Skeletal muscle satellite cell (primary cell): ENCODE measurements around the gene MAGEF1.
A peak's percentile ranks its signal among the peaks of the same experiment; 100 is the strongest.
"Not testable (repeated sequence)": the region's sequence is repeated elsewhere in the genome, so short reads cannot be mapped to it uniquely, and the experiment has no call there.

ENCODE experiments used
- H3K27me3 ChIP-seq: 2 replicates; pipeline ENCODE4 v1.7.0; 2013; ENCODE audit warnings: low read length; ENCODE audit not compliant: control insufficient read depth, insufficient read depth
- H3K36me3 ChIP-seq: 2 replicates; pipeline ENCODE4 v1.7.0; 2013; ENCODE audit warnings: mild to moderate bottlenecking, control low read depth, low read length; ENCODE audit not compliant: insufficient read depth
- H3K4me1 ChIP-seq: 2 replicates; pipeline ENCODE4 v1.7.0; 2013; ENCODE audit warnings: low read length; ENCODE audit not compliant: control insufficient read depth, insufficient read depth
- H3K4me2 ChIP-seq: 2 replicates; pipeline ENCODE4 v1.7.0; 2013; ENCODE audit warnings: mild to moderate bottlenecking, low read length
- H3K4me3 ChIP-seq: 2 replicates; pipeline ENCODE4 v1.7.0; 2013; ENCODE audit warnings: low read length
- H3K9ac ChIP-seq: 2 replicates; pipeline ENCODE4 v1.7.0; 2013; ENCODE audit warnings: mild to moderate bottlenecking, low read depth, low read length, moderate library complexity
- H3K9me3 ChIP-seq: replicated peaks from 2 replicates; pipeline ENCODE4 v1.7.0; 2013; ENCODE audit warnings: mild to moderate bottlenecking, control low read depth, low read length

MAGEF1 gene

DNA sequence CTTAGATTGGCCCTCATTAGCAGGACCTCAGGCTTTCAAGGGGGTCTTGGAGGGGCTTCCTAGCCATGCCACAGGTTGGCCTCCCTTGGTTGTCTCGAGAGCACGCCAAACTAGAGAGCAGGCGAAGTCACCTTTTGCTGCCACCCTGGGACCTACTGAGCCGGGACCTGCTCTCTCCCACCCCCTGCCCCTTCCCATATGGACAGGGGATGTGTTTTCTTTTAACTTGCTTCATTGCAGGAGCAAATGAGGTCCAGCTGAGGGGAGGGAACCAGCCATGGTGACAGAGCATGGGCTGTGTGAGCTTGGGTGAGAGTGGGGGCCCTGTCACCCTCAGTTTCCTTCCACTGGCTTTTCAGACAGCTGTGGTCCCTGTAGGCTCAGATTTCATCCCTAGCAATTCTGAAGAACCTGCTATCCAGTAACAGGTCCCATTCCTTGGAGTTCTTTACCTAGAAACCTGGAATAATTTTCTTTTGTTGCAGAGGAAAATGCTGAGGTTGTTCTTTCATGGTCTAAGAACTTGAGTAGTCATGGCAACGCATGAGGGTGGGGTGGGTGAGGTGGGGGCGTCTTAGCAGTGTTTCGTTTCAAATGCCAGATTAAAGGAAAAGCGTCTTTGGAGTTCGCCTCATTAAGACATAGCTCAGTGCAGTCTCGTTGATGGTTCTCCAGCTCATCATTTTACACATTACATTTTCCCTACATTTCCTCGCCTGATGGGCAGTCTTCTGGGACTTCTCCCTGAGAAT lies 20.1 kb upstream of the MAGEF1 start:
- H3K36me3 ChIP-seq, result no peaks in the 10 kb centered on the region
- H3K4me1 ChIP-seq, result no peaks in the 10 kb centered on the region
- no peaks in the 10 kb centered on the region for H3K9me3 ChIP-seq
- peaks cover 14% of the 10 kb centered on the region for H3K27me3 ChIP-seq
- H3K9ac ChIP-seq, result no peak overlapping the region
- no peak overlapping the region for H3K4me2 ChIP-seq
- H3K4me3 ChIP-seq, result no peak overlapping the region

DNA sequence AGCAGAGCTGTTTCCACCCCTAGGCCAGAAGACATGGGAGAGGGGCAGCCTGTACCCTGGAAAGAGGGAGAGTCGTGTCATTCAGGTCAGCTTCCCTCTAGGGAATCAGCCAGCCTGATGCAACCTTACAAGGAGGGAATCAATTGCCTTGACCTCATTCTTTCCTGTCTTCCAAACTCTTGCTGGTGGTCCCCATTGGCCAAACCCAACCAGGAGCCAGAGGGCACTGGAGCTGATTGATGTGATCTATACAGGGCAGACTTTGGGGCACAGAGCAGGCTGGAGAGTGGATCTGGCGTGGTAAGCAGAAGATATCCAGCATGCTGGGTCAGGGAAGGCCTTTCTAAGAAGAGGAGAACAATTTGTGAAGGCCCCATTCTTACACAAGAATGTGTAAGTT lies 19.1 kb upstream of the MAGEF1 start:
- H3K4me1 ChIP-seq, result no peaks in the 10 kb centered on the region
- no peaks in the 10 kb centered on the region for H3K9me3 ChIP-seq
- H3K36me3 ChIP-seq, result no peaks in the 10 kb centered on the region
- no peak overlapping the region for H3K9ac ChIP-seq
- H3K4me3 ChIP-seq, result no peak overlapping the region
- H3K27me3 ChIP-seq, result peaks cover 14% of the 10 kb centered on the region
- no peak overlapping the region for H3K4me2 ChIP-seq

DNA sequence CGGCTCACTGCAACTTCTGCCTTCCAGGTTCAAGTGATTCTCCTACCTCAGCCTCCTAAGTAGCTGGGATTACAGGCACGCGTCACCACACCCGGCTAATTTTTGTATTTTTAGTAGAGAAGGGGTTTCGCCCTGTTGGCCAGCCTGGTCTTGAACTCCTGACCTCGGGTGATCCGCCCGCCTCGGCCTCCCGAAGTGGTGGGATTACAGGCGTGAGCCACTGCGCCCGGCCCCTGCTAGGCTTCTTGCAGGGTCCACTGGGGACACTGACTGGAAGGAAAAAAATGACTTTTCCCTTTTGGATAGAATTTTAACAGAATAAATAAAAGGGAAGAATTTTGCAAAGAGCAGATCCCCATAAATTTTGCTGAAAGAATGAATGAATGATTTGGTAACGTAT lies 17.3 kb upstream of the MAGEF1 start:
- not testable (repeated sequence) for H3K9ac ChIP-seq, H3K9me3 ChIP-seq, H3K4me2 ChIP-seq, H3K36me3 ChIP-seq, H3K4me1 ChIP-seq, H3K4me3 ChIP-seq
- peaks cover 14% of the 10 kb centered on the region for H3K27me3 ChIP-seq

- Histone ChIP-seq H3K9ac (no peak overlapping the region), H3K27me3 (peaks cover 10% of the 10 kb centered on the region), H3K36me3 (no peaks in the 10 kb centered on the region), H3K4me1 (no peaks in the 10 kb centered on the region), H3K4me3 (no peak overlapping the region), H3K9me3 (no peaks in the 10 kb centered on the region), H3K4me2 (no peak overlapping the region)
Observed at GRCh38 chr3:184728010-184728527, 16.2 kb upstream of the MAGEF1 start.

DNA sequence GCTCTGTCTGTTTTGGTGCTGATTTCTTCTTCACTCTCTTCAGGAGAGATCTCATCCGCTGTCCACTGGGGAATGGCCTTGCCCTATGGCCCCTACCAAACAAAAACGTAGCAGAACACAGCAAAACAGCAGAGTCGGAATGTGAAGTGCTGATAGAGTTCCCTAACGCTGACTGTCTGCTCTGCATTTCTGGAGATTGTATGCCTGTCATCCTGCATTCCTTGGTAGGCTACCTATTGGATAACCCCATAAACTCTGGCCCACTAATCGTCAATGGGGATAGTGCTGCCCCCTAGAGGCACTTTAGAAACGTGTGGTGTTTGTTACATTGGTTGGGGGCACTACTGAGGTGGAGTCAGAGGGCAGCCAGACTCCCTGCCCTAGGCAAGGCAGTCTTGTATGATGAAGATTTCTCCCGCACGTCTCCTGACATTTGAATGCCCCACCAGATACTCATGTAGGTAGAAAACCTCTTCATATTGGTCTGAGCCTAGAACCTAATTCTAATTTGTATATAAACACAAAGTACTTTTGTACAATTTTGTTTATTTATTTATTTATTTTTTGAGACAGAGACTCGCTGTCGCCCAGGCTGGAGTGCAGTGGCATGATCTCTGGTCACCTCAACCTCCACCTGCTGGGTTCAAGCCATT lies 15.6 kb upstream of the MAGEF1 start:
- Histone ChIP-seq H3K9me3 (no peaks in the 10 kb centered on the region), H3K36me3 (no peaks in the 10 kb centered on the region), H3K4me2 (no peak overlapping the region), H3K27me3 (peaks cover 10% of the 10 kb centered on the region), H3K4me1 (no peaks in the 10 kb centered on the region), H3K4me3 (no peak overlapping the region), H3K9ac (no peak overlapping the region)

DNA sequence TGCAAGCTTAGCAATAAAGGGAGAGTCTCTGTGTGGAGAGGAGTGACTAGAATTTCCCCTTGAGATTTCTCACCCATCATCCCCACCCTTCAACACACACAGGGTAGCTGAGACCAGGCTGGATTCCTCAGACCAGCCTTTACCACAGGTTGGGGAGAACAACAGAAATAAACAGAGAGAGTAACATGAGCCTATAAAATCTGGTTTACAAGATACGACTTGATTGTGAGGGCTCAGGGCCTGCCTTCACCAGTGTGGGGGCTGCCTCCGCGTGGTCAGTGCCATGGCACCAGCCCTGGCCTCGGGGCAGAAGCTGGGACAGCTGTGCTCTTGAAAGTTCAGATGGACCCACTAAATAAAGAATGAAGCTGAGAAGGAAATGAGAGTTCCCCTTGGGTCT lies 14.6 kb upstream of the MAGEF1 start:
- no peaks in the 10 kb centered on the region for H3K9me3 ChIP-seq
- no peaks in the 10 kb centered on the region for H3K4me1 ChIP-seq
- no peak overlapping the region for H3K4me2 ChIP-seq
- H3K36me3 ChIP-seq, result no peaks in the 10 kb centered on the region
- H3K4me3 ChIP-seq, result no peak overlapping the region
- peaks cover 10% of the 10 kb centered on the region for H3K27me3 ChIP-seq
- H3K9ac ChIP-seq, result no peak overlapping the region

DNA sequence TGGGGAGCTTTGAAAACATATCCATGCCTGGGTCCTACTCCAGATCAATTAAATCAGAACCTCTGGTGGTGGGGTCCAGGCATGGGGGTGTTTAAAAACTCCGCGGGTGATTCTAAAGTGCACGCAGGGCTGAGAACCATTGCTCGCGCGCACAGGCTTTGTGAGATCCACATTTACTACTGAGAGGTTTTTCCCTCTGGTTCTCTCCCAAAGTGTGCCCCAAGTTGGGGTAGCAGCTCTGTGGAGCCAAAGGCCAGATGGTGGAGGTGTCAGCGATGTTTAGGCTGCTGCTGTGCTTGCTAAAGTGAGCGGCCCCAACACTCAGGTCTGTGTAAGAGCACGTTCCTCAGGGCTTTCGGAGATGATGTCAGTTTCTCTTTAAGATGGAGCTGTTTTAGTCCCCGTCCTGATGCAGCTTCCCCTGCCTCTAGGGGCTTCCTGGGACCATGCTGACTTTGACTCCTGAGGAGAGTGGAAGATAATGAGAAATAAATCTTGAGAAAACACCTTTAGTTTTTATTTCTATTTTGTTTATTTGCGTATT lies 13.4 kb upstream of the MAGEF1 start:
- peaks cover 2% of the 10 kb centered on the region for H3K27me3 ChIP-seq
- no peak overlapping the region for H3K4me3 ChIP-seq
- no peaks in the 10 kb centered on the region for H3K36me3 ChIP-seq
- H3K4me1 ChIP-seq, result no peaks in the 10 kb centered on the region
- no peaks in the 10 kb centered on the region for H3K9me3 ChIP-seq
- no peak overlapping the region for H3K4me2 ChIP-seq
- H3K9ac ChIP-seq, result no peak overlapping the region

DNA sequence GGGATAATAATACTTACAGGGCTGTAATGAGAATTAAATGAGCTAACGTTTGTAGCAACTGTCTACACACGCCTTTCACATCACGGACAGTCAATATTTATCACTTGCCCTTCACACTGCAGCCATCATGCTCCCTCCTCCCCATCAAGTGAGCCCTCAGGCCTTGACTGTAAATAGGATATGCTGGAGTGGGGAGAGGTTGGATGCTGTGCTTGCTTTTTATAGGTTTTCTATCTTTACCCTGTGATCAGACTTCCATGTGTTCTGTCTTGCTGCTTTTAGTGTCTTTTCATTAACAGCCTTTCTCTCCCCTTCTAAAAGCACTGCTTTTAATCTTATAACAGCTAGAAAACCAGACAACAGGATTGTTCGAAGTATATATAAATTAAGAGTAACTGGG lies 12.8 kb upstream of the MAGEF1 start:
- H3K27me3 ChIP-seq, result no peaks in the 10 kb centered on the region
- H3K4me1 ChIP-seq, result no peaks in the 10 kb centered on the region
- H3K4me3 ChIP-seq, result no peak overlapping the region
- H3K9ac ChIP-seq, result no peak overlapping the region
- no peaks in the 10 kb centered on the region for H3K9me3 ChIP-seq
- no peaks in the 10 kb centered on the region for H3K36me3 ChIP-seq
- H3K4me2 ChIP-seq, result no peak overlapping the region

DNA sequence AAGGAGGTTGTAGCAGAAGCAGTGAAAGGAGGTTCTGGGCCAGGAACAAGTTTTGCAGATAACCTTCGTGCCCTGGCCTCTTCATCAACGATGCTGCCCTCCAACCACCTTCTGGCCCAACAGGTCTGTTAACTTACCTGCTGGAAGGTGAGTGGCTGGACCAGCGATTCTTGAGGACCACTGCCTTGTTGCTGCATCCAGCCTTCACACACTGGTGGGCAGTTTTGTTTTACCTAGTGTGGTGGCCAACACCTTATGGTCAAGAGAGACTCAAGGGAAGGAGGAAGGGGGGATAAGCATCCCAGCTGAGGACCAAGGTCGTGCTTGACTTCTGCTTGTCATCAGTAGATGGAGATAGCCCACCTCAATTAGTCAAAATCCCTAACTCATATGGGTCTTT lies 7.8 kb upstream of the MAGEF1 start:
- peaks cover 20% of the 10 kb centered on the region for H3K4me1 ChIP-seq
- no peak overlapping the region for H3K4me2 ChIP-seq
- H3K27me3 ChIP-seq, result no peaks in the 10 kb centered on the region
- no peaks in the 10 kb centered on the region for H3K36me3 ChIP-seq
- no peak overlapping the region for H3K4me3 ChIP-seq
- H3K9me3 ChIP-seq, result no peaks in the 10 kb centered on the region
- H3K9ac ChIP-seq, result no peak overlapping the region

- Histone ChIP-seq H3K9me3 (no peaks in the 10 kb centered on the region), H3K4me3 (no peak overlapping the region), H3K9ac (no peak overlapping the region), H3K36me3 (no peaks in the 10 kb centered on the region), H3K4me2 (no peak overlapping the region), H3K4me1 (peaks cover 20% of the 10 kb centered on the region), H3K27me3 (no peaks in the 10 kb centered on the region)
Observed at GRCh38 chr3:184718431-184718830, 6.6 kb upstream of the MAGEF1 start.

GRCh38 chr3:184717399-184717983 lies 5.6 kb upstream of the MAGEF1 start:
- Histone ChIP-seq H3K36me3 (no peaks in the 10 kb centered on the region), H3K27me3 (no peaks in the 10 kb centered on the region), H3K4me2 (peak overlapping the region; percentile 69), H3K4me1 (peaks cover 22% of the 10 kb centered on the region), H3K4me3 (no peak overlapping the region), H3K9me3 (no peaks in the 10 kb centered on the region), H3K9ac (no peak overlapping the region)
